Caco-2 (cell line): Measurements from ENCODE around the gene BACE2. TPM values are rescaled to one million over a fixed set of nuclear protein-coding genes. Genes with fewer than 3 reads are reported as not detected.
A peak's percentile ranks its signal among the peaks of the same experiment; 100 is the strongest.

Experiments
- BruUV-seq: library from RNA; stranded (reverse); fragments of 400-500 nt; replicated peaks from 2 replicates; lab custom pipeline; 2021; lab: Mats Ljungman, UMichigan
- CTCF ChIA-PET: fragments of 300-600 bp; sonication (Branson Sonifier 250); formaldehyde crosslinking; loops from one replicate; lab custom pipeline; 2022; ENCODE audit warnings: antibody characterized with exemption; lab: Charles Lee
- POLR2A ChIA-PET: fragments of 300-600 bp; sonication (Branson Sonifier 250); formaldehyde crosslinking; loops from one replicate; lab custom pipeline; 2022; ENCODE audit warnings: antibody characterized with exemption; lab: Charles Lee
- DNase-seq, 2 experiments: peaks; one replicate each; pipeline versions ENCODE4 v3.0.0 to v3.0.0-alpha.2; 2020 to 2022
- H3K27me3 ChIP-seq: replicated peaks from 2 replicates; pipeline ENCODE4 v1.6.0; 2011; ENCODE audit warnings: low read length; ENCODE audit not compliant: control insufficient read depth, insufficient read depth
- H3K36me3 ChIP-seq: 2 replicates; pipeline ENCODE4 v1.5.1; 2011; ENCODE audit warnings: low read length; ENCODE audit not compliant: control insufficient read depth, insufficient read depth
- H3K4me1 ChIP-seq: fragments of 250-450 bp; sonication (Bioruptor Pico); 2 replicates; pipeline ENCODE4 v1.5.1; 2020; ENCODE audit warnings: mild to moderate bottlenecking
- H3K4me3 ChIP-seq: 2 replicates; pipeline ENCODE4 v1.5.1; 2011; ENCODE audit warnings: low read depth, mild to moderate bottlenecking, control low read depth, low read length
- H3K9me3 ChIP-seq: fragments of 250-450 bp; sonication (Bioruptor Pico); 2 replicates; pipeline ENCODE4 v1.5.1; 2020; ENCODE audit warnings: mild to moderate bottlenecking, moderate library complexity
- H3K27ac Mint-ChIP-seq: one replicate; pipeline ENCODE4 v1.8.0; 2022; ENCODE audit warnings: mixed read lengths; ENCODE audit not compliant: unreplicated experiment
- H3K27me3 Mint-ChIP-seq: one replicate; pipeline ENCODE4 v1.8.0; 2022; ENCODE audit warnings: mixed read lengths; ENCODE audit not compliant: insufficient read depth, unreplicated experiment
- H3K36me3 Mint-ChIP-seq: one replicate; pipeline ENCODE4 v1.8.0; 2022; ENCODE audit warnings: mild to moderate bottlenecking, mixed read lengths; ENCODE audit not compliant: insufficient read depth, unreplicated experiment
- H3K4me1 Mint-ChIP-seq: one replicate; pipeline ENCODE4 v1.8.0; 2022; ENCODE audit warnings: low read depth, mixed read lengths; ENCODE audit not compliant: unreplicated experiment
- H3K4me3 Mint-ChIP-seq: one replicate; pipeline ENCODE4 v1.8.0; 2022; ENCODE audit warnings: mild to moderate bottlenecking, moderate library complexity, mixed read lengths; ENCODE audit not compliant: unreplicated experiment
- H3K9me3 Mint-ChIP-seq: one replicate; pipeline ENCODE4 v1.8.0; 2022; ENCODE audit warnings: mixed read lengths; ENCODE audit not compliant: unreplicated experiment
- CTCF ChIP-seq, 2 experiments: fragments of 200-600 bp in 1 of 2; IDR thresholded peaks; 1 replicate in 1 of 2; 2 replicates in 1 of 2; pipeline versions ENCODE4 v1.5.1 to v1.8.0; 2011 to 2022; ENCODE audit warnings: antibody characterized with exemption in 1 of 2, control low read depth in 1 of 2, inconsistent platforms in 1 of 2, low read depth in 1 of 2, low read length in 1 of 2, mild to moderate bottlenecking in 1 of 2, moderate library complexity in 1 of 2; ENCODE audit not compliant: insufficient read depth in 1 of 2, severe bottlenecking in 1 of 2, unreplicated experiment in 1 of 2
- intact Hi-C: fragments of 100-400 bp; cut with micrococcal nuclease; formaldehyde crosslinking; loops from one replicate; pipeline ENCODE4 v1.10.0; 2022; ENCODE audit not compliant: unreplicated experiment
- total RNA-seq: library from RNA; stranded (reverse); gene quantifications from 2 replicates; pipeline ENCODE4 v1.2.3, GENCODE V29; 2022

BACE2 gene
- total RNA-seq, 1 experiment from 2014 or later: 8.8 TPM

- no peaks in the 10 kb centered on the region; the same call in 1 of the 2 replicates for H3K4me1 ChIP-seq
- Mint-ChIP-seq H3K27ac (no peak overlapping the region), H3K36me3 (no peaks in the 10 kb centered on the region), H3K4me1 (peaks cover 8% of the 10 kb centered on the region), H3K4me3 (no peak overlapping the region), H3K9me3 (no peaks in the 10 kb centered on the region), H3K27me3 (no peaks in the 10 kb centered on the region)
- POLR2A ChIA-PET: no interaction called here
- H3K9me3 ChIP-seq: no peaks in the 10 kb centered on the region
- no TSS peak for BruUV-seq
- CTCF ChIA-PET: interaction anchor here (0.6 kb wide), 1 partner anchor 141 kb away, joined by 3 read pairs; no protein-coding TSS in a partner anchor
- peak in 1 of 2 experiments; percentile 43 for DNase-seq
- no peak overlapping the region for H3K4me3 ChIP-seq
- intact Hi-C loops: no loop called here
- no peaks in the 10 kb centered on the region for H3K36me3 ChIP-seq
- no peak for TF ChIP-seq CTCF (IDR thresholded peaks at IDR 0.05; ENCODE audit: insufficient read depth in 1 of 2, low read depth in 1 of 2, low read length in 1 of 2, severe bottlenecking in 1 of 2, unreplicated experiment in 1 of 2)
- no peaks in the 10 kb centered on the region for H3K27me3 ChIP-seq
Observed at GRCh38 chr21:41228006-41228370, 60.0 kb downstream of the BACE2 start.

- no TSS peak for BruUV-seq
- no peaks in the 10 kb centered on the region for H3K36me3 ChIP-seq
- H3K27ac Mint-ChIP-seq: no peak overlapping the region
- H3K27me3 Mint-ChIP-seq: no peaks in the 10 kb centered on the region
- DNase-seq: no peak
- no peak overlapping the region for H3K4me3 Mint-ChIP-seq
- TF ChIP-seq CTCF (IDR thresholded peaks at IDR 0.05; ENCODE audit: insufficient read depth in 1 of 2, low read depth in 1 of 2, low read length in 1 of 2, severe bottlenecking in 1 of 2, unreplicated experiment in 1 of 2): no peak
- H3K9me3 Mint-ChIP-seq: no peaks in the 10 kb centered on the region
- no peaks in the 10 kb centered on the region for H3K9me3 ChIP-seq
- H3K27me3 ChIP-seq: no peaks in the 10 kb centered on the region
- POLR2A ChIA-PET: no interaction called here
- intact Hi-C loops: no loop called here
- H3K4me1 Mint-ChIP-seq: peaks cover 8% of the 10 kb centered on the region
- no peaks in the 10 kb centered on the region; the same call in 1 of the 2 replicates for H3K4me1 ChIP-seq
- no peaks in the 10 kb centered on the region for H3K36me3 Mint-ChIP-seq
- CTCF ChIA-PET: no interaction called here
- no peak overlapping the region for H3K4me3 ChIP-seq
Observed at GRCh38 chr21:41228492-41228891, 60.5 kb downstream of the BACE2 start.

- no peak for TF ChIP-seq CTCF (IDR thresholded peaks at IDR 0.05; ENCODE audit: insufficient read depth in 1 of 2, low read depth in 1 of 2, low read length in 1 of 2, severe bottlenecking in 1 of 2, unreplicated experiment in 1 of 2)
- Mint-ChIP-seq H3K27ac (no peak overlapping the region), H3K9me3 (no peaks in the 10 kb centered on the region), H3K4me1 (peaks cover 8% of the 10 kb centered on the region), H3K27me3 (no peaks in the 10 kb centered on the region), H3K4me3 (no peak overlapping the region), H3K36me3 (no peaks in the 10 kb centered on the region)
- CTCF ChIA-PET: no interaction called here
- Histone ChIP-seq H3K4me3 (no peak overlapping the region), H3K36me3 (no peaks in the 10 kb centered on the region), H3K4me1 (no peaks in the 10 kb centered on the region; the same call in 1 of the 2 replicates), H3K27me3 (no peaks in the 10 kb centered on the region), H3K9me3 (no peaks in the 10 kb centered on the region)
- intact Hi-C loops: loop anchor here (1.0 kb wide), 1 partner anchor 21 kb away; no protein-coding TSS in a partner anchor
- no peak for DNase-seq
- POLR2A ChIA-PET: no interaction called here
- BruUV-seq: no TSS peak
Observed at GRCh38 chr21:41228958-41229357, 61.0 kb downstream of the BACE2 start.
